ENCODE measurements around the gene EXOC5.

The EXOC5 gene

GRCh38 chr14:57160333-57160732, 108.4 kb downstream of the EXOC5 start:
- no peak overlapping the region for H3K4me3 ChIP-seq (replicated peaks; ENCODE audit: low read depth, low read length)
- H3K27me3 ChIP-seq (replicated peaks; ENCODE audit: control insufficient read depth, insufficient read depth, low read length), result no peaks in the 10 kb centered on the region
- no peak for TF ChIP-seq CTCF (IDR thresholded peaks at IDR 0.05; ENCODE audit: insufficient read depth, low read length, poor library complexity, severe bottlenecking)
- DNase-seq (ENCODE audit: extremely low read depth, insufficient read length), result no peak
- no peaks in the 10 kb centered on the region for H3K36me3 ChIP-seq (ENCODE audit: control insufficient read depth, insufficient read depth, low read length)

GRCh38 chr14:57153286-57153685, 115.4 kb downstream of the EXOC5 start:
- H3K4me3 ChIP-seq (replicated peaks; ENCODE audit: low read depth, low read length), result no peak overlapping the region
- DNase-seq (ENCODE audit: extremely low read depth, insufficient read length), result no peak
- no peak for TF ChIP-seq CTCF (IDR thresholded peaks at IDR 0.05; ENCODE audit: insufficient read depth, low read length, poor library complexity, severe bottlenecking)
- no peaks in the 10 kb centered on the region for H3K36me3 ChIP-seq (ENCODE audit: control insufficient read depth, insufficient read depth, low read length)
- no peaks in the 10 kb centered on the region; the same call in 1 of the 2 replicates for H3K27me3 ChIP-seq (replicated peaks; ENCODE audit: control insufficient read depth, insufficient read depth, low read length)

All from GM06990 (cell line).